Retinal pigment epithelial cell (primary cell): ENCODE results near the gene CST8.

ENCODE experiments used
- DNase-seq: peaks from one replicate; pipeline ENCODE4 v3.0.0-alpha.2; 2010; ENCODE audit warnings: low read depth
- H3K4me3 ChIP-seq: 2 replicates; pipeline ENCODE4 v1.5.1; 2011; ENCODE audit warnings: mild to moderate bottlenecking, low read length, control low read depth, moderate library complexity
- TF ChIP-seq, protein P1 (sequence below): conservative IDR thresholded peaks from 2 replicates; pipeline ENCODE4 v1.5.1; 2011; ENCODE audit warnings: low read depth, low read length, control low read depth, inconsistent platforms

The CST8 gene

GRCh38 chr20:23544133-23544532, 53.2 kb downstream of the CST8 start:
- DNase-seq = no peak
- H3K4me3 ChIP-seq = no peak overlapping the region
- TF ChIP-seq, protein P1, sequence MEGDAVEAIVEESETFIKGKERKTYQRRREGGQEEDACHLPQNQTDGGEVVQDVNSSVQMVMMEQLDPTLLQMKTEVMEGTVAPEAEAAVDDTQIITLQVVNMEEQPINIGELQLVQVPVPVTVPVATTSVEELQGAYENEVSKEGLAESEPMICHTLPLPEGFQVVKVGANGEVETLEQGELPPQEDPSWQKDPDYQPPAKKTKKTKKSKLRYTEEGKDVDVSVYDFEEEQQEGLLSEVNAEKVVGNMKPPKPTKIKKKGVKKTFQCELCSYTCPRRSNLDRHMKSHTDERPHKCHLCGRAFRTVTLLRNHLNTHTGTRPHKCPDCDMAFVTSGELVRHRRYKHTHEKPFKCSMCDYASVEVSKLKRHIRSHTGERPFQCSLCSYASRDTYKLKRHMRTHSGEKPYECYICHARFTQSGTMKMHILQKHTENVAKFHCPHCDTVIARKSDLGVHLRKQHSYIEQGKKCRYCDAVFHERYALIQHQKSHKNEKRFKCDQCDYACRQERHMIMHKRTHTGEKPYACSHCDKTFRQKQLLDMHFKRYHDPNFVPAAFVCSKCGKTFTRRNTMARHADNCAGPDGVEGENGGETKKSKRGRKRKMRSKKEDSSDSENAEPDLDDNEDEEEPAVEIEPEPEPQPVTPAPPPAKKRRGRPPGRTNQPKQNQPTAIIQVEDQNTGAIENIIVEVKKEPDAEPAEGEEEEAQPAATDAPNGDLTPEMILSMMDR = no peak
